Measurements from ENCODE around the gene INF2. TPM values are rescaled to one million over a fixed set of nuclear protein-coding genes. Genes with fewer than 3 reads are reported as not detected.
"Not testable (repeated sequence)": the region's sequence is repeated elsewhere in the genome, so short reads cannot be mapped to it uniquely, and the experiment has no call there.

INF2 gene
- total RNA-seq, 1 donor from 2014 or later: 69.2 TPM

GRCh38 chr14:104650981-104651875 lies 38.2 kb upstream of the INF2 start:
- Mint-ChIP-seq H3K27ac (no peak overlapping the region), H3K36me3 (ENCODE audit: insufficient read depth) (peaks cover 5% of the 10 kb centered on the region), H3K9me3 (ENCODE audit: low read depth) (peaks cover 17% of the 10 kb centered on the region), H3K27me3 (peaks cover 8% of the 10 kb centered on the region), H3K4me3 (ENCODE audit: low read depth) (no peak overlapping the region), H3K4me1 (ENCODE audit: low read depth) (no peaks in the 10 kb centered on the region)
- TF ChIP-seq, protein P1, sequence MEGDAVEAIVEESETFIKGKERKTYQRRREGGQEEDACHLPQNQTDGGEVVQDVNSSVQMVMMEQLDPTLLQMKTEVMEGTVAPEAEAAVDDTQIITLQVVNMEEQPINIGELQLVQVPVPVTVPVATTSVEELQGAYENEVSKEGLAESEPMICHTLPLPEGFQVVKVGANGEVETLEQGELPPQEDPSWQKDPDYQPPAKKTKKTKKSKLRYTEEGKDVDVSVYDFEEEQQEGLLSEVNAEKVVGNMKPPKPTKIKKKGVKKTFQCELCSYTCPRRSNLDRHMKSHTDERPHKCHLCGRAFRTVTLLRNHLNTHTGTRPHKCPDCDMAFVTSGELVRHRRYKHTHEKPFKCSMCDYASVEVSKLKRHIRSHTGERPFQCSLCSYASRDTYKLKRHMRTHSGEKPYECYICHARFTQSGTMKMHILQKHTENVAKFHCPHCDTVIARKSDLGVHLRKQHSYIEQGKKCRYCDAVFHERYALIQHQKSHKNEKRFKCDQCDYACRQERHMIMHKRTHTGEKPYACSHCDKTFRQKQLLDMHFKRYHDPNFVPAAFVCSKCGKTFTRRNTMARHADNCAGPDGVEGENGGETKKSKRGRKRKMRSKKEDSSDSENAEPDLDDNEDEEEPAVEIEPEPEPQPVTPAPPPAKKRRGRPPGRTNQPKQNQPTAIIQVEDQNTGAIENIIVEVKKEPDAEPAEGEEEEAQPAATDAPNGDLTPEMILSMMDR (IDR thresholded peaks at IDR 0.05; ENCODE audit: unreplicated experiment): no peak
- no peak for DNase-seq (ENCODE audit: low spot score, unreplicated experiment)

DNA sequence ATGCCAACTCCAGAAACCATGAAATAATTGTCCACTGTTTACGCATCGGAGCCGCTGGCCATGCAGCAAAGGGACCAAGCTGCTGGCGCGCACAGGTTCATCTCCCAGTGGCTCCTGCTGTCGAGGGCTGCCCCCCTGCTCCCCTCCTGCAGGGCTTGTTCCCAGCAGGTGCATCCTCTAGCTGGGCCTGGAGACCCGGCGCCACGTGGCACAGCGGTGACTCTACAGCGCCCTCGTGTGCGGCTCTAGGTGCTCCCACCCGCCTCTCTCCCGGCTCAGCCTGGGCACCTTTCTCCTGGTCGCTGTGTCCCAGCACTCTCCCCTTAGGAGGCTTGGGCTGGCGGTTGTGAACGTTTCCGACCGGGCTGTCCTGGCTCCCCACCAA lies 37.5 kb upstream of the INF2 start:
- Mint-ChIP-seq H3K36me3 (ENCODE audit: insufficient read depth) (peaks cover 5% of the 10 kb centered on the region), H3K4me3 (ENCODE audit: low read depth) (no peak overlapping the region), H3K4me1 (ENCODE audit: low read depth) (no peaks in the 10 kb centered on the region), H3K27me3 (peaks cover 8% of the 10 kb centered on the region), H3K27ac (no peak overlapping the region), H3K9me3 (ENCODE audit: low read depth) (peaks cover 16% of the 10 kb centered on the region)
- TF ChIP-seq, protein P1 (IDR thresholded peaks at IDR 0.05; ENCODE audit: unreplicated experiment): no peak
- DNase-seq (ENCODE audit: low spot score, unreplicated experiment): no peak

DNA sequence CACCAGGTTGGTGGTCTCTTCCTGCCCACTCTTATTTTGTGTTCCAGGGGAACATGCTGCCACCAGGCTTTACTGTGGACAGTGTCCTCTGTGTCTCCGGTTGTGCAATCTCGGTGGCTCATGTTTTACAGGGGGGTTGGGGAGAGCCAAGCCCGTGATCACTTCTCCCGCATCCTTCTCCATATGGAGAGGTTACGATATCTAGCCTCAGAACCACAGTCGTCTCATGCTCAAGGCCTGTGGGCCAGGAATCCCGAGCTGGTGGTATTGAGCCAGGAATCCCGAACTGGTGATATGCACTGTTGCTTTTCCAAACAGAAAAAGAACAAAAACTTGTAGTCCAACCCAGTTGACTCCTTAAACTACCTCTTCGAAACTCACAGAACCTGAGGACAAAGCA lies 37.0 kb upstream of the INF2 start:
- Mint-ChIP-seq H3K4me1 (ENCODE audit: low read depth) (no peaks in the 10 kb centered on the region), H3K4me3 (ENCODE audit: low read depth) (no peak overlapping the region), H3K27ac (peak overlapping the region; percentile 29), H3K9me3 (ENCODE audit: low read depth) (peaks cover 16% of the 10 kb centered on the region), H3K27me3 (peaks cover 8% of the 10 kb centered on the region), H3K36me3 (ENCODE audit: insufficient read depth) (peaks cover 5% of the 10 kb centered on the region)
- TF ChIP-seq, protein P1 (IDR thresholded peaks at IDR 0.05; ENCODE audit: unreplicated experiment): no peak
- DNase-seq (ENCODE audit: low spot score, unreplicated experiment): no peak

- peaks cover 16% of the 10 kb centered on the region for H3K9me3 Mint-ChIP-seq (ENCODE audit: low read depth)
- not testable (repeated sequence) for H3K4me3 Mint-ChIP-seq (ENCODE audit: low read depth); H3K36me3 Mint-ChIP-seq (ENCODE audit: insufficient read depth); H3K27ac Mint-ChIP-seq; H3K4me1 Mint-ChIP-seq (ENCODE audit: low read depth); DNase-seq (ENCODE audit: low spot score, unreplicated experiment); H3K27me3 Mint-ChIP-seq
Observed at GRCh38 chr14:104653130-104653920, 36.1 kb upstream of the INF2 start.

DNA sequence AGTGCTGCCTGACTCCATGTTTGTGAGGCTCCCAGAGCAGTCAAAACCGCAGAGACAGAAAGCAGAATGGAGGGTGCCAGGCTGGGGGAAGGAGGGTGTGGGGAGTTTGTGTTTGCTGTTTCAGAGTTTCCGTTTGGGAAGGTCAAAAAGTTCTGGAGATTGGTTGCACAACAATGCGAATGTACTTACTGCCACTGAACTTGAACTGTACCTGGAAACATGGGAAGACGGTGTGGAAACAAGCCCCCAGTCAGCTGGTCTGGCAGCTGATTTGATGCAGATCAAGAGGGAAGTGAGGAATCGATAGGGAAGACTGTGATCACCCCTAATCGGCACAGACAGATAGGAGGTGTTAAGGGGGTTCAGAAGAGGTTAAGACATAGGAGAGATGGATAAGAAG lies 35.3 kb upstream of the INF2 start:
- H3K27ac Mint-ChIP-seq: no peak overlapping the region
- no peak overlapping the region for H3K4me3 Mint-ChIP-seq (ENCODE audit: low read depth)
- peaks cover 8% of the 10 kb centered on the region for H3K27me3 Mint-ChIP-seq
- no peak for DNase-seq (ENCODE audit: low spot score, unreplicated experiment)
- TF ChIP-seq, protein P1 (IDR thresholded peaks at IDR 0.05; ENCODE audit: unreplicated experiment): no peak
- peaks cover 8% of the 10 kb centered on the region for H3K4me1 Mint-ChIP-seq (ENCODE audit: low read depth)
- peaks cover 5% of the 10 kb centered on the region for H3K36me3 Mint-ChIP-seq (ENCODE audit: insufficient read depth)
- H3K9me3 Mint-ChIP-seq (ENCODE audit: low read depth): peaks cover 16% of the 10 kb centered on the region
